Transverse colon (tissue), 4 donors: ENCODE results near the gene RSPH3. TPM values are rescaled to one million over a fixed set of nuclear protein-coding genes. Genes with fewer than 3 reads are reported as not detected.

Experiments used
- DNase-seq: peaks from one replicate; pipeline ENCODE4 v3.0.0-alpha.2; 2019
- H3K27ac ChIP-seq, 4 donors: fragments of 200-600 bp; sonication (generic); 2 replicates each; pipeline ENCODE4 v1.5.1; 2016 to 2018; ENCODE audit warnings: inconsistent platforms in 4 of 4
- H3K27me3 ChIP-seq: fragments of 200-600 bp; sonication (generic); 2 replicates; pipeline ENCODE4 v1.5.1; 2017; ENCODE audit warnings: inconsistent platforms
- H3K36me3 ChIP-seq, 4 donors: fragments of 200-600 bp; sonication (generic); 2 replicates each; pipeline ENCODE4 v1.5.1; 2017 to 2019; ENCODE audit warnings: inconsistent platforms in 4 of 4
- H3K4me1 ChIP-seq, 4 donors: fragments of 200-600 bp; sonication (generic); 2 replicates each; pipeline ENCODE4 v1.5.1; 2017 to 2020; ENCODE audit warnings: inconsistent platforms in 4 of 4
- H3K4me3 ChIP-seq, 4 donors: fragments of 200-600 bp; sonication (generic); 1 replicate in 1 of 4; 2 replicates in 3 of 4; pipeline versions ENCODE4 v1.5.1 to v1.6.1; 2017 to 2019; ENCODE audit warnings: inconsistent platforms in 4 of 4
- H3K9me3 ChIP-seq, 2 donors: fragments of 200-600 bp; sonication (generic); 2 replicates each; pipeline ENCODE4 v1.5.1; 2017 to 2019; ENCODE audit warnings: inconsistent platforms in 2 of 2
- EP300 ChIP-seq: sonication (generic); formaldehyde crosslinking; IDR thresholded peaks from one replicate; pipeline ENCODE4 v1.6.1; 2017; ENCODE audit warnings: antibody characterized with exemption, low read depth
- POLR2A ChIP-seq: fragments of 450-650 bp; IDR thresholded peaks from one replicate; pipeline ENCODE4 v1.6.1; 2016; ENCODE audit warnings: antibody characterized with exemption, mild to moderate bottlenecking, moderate library complexity
- POLR2AphosphoS5 ChIP-seq, 3 donors: sonication (generic); formaldehyde crosslinking; IDR thresholded peaks; one replicate each; pipeline ENCODE4 v1.6.1; 2016; ENCODE audit warnings: antibody characterized with exemption in 3 of 3
- WGBS, 2 donors: methylation state at CpG; one replicate each; pipeline ENCODE4 v1.1.5; 2018; ENCODE audit warnings: low coverage in 1 of 2; 5-methylcytosine and 5-hydroxymethylcytosine counted together
- in situ Hi-C, 4 donors: fragments of 200-750 bp; cut with MboI; loops; one replicate each; pipeline versions ENCODE4 v1.15.0 to v1.15.1; 2017; ENCODE audit warnings: low sequenced_read_pairs in 3 of 4, low pct_ligation_motif_present in 1 of 4, low pct_unique_long_range_greater_than_20kb in 1 of 4
- intact Hi-C: fragments of 100-400 bp; cut with DNase I; formaldehyde crosslinking; loops from one replicate; pipeline ENCODE4 v1.15.1; 2023; ENCODE audit warnings: low total_unique reads
- total RNA-seq, 4 donors: library from RNA; depleted of rRNA; stranded (reverse); fragments of >200 nt; gene quantifications; one replicate each; pipeline ENCODE4 v1.1.0, GENCODE V29; 2016
- TF ChIP-seq, protein P1 (sequence below), 5 experiments: fragments of 200-600 bp in 3 of 5; fragments of 450-650 bp in 2 of 5; sonication (generic) in 3 of 5; IDR thresholded peaks; 1 replicate in 2 of 5; 2 replicates in 3 of 5; pipeline ENCODE4 v1.5.1; 2016 to 2017; ENCODE audit warnings: antibody characterized with exemption in 5 of 5, inconsistent platforms in 3 of 5, mild to moderate bottlenecking in 2 of 5, moderate library complexity in 1 of 5

The RSPH3 gene
- total RNA-seq, 4 donors from 2014 or later: 13.3 to 24.1 (median 23.5) TPM

DNA sequence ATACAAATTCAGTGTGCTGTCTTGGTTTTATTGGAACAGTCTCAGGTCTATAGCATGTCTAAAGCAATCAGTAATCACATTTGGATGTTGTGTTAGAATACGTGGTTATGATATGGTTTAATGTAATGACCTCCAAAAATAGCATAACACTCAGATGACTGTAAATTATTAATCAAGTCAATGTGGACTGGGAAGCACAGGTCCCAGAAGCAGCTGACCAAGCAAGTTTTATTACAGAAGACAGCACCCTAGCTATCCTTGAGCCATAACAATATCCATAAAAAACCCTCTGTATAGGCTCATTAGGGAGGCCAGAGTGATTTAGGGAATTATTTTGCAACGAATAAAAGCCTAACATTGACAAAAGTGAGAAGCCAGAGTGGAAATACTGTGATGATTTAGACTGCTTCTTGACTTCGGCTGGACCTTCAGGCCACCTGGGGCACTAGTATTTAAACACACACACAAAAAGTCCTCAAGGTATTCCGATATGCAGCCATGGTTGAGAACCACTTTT, 66.9 kb downstream of the RSPH3 start:
- Histone ChIP-seq H3K27ac (peak overlapping the region in 1 of 4 donors; percentile 4), H3K9me3 (no peaks in the 10 kb centered on the region), H3K4me1 (peaks cover 0 to 4% (median 1%) of the 10 kb centered on the region in 4 donors), H3K27me3 (no peaks in the 10 kb centered on the region), H3K4me3 (no peak overlapping the region), H3K36me3 (no peaks in the 10 kb centered on the region)
- WGBS, 2 donors: 50 to 59% methylated on average over 2 to 4 of the region's 4 CpGs
- DNase-seq: no peak
- intact Hi-C loops: no loop called here
- TF ChIP-seq, protein P1, sequence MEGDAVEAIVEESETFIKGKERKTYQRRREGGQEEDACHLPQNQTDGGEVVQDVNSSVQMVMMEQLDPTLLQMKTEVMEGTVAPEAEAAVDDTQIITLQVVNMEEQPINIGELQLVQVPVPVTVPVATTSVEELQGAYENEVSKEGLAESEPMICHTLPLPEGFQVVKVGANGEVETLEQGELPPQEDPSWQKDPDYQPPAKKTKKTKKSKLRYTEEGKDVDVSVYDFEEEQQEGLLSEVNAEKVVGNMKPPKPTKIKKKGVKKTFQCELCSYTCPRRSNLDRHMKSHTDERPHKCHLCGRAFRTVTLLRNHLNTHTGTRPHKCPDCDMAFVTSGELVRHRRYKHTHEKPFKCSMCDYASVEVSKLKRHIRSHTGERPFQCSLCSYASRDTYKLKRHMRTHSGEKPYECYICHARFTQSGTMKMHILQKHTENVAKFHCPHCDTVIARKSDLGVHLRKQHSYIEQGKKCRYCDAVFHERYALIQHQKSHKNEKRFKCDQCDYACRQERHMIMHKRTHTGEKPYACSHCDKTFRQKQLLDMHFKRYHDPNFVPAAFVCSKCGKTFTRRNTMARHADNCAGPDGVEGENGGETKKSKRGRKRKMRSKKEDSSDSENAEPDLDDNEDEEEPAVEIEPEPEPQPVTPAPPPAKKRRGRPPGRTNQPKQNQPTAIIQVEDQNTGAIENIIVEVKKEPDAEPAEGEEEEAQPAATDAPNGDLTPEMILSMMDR (IDR thresholded peaks at IDR 0.05): no peak
- TF ChIP-seq POLR2A (no peak), POLR2AphosphoS5 (IDR thresholded peaks at IDR 0.05) (no peak), EP300 (no peak)
- in situ Hi-C loops: no loop called here

DNA sequence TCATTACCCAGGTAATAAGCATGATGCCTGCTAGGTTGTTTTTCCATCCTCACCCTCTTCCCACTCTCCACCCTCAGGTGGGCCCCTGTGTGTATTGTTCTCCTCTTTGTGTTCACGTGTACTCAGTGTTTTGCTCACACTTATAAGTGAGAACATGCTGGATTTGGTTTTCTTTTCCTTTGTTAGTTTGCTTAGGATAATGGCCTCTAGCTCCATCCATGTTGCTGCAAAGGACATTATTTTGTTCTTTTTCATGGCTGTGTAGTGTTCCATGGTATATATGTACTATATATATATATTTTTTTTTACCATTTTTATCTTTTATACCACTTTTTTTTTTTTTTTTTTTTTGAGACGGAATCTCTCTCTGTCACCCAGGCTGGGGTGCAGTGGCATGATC, 71.9 kb downstream of the RSPH3 start:
- Histone ChIP-seq H3K9me3 (no peaks in the 10 kb centered on the region), H3K27ac (no peak overlapping the region), H3K36me3 (no peaks in the 10 kb centered on the region), H3K4me3 (no peak overlapping the region), H3K4me1 (peaks cover 0 to 3% (median 0%) of the 10 kb centered on the region in 4 donors), H3K27me3 (no peaks in the 10 kb centered on the region)
- no peak for TF ChIP-seq POLR2AphosphoS5 (IDR thresholded peaks at IDR 0.05)
- TF ChIP-seq, protein P1 (IDR thresholded peaks at IDR 0.05): no peak
- no peak for TF ChIP-seq POLR2A
- no peak for TF ChIP-seq EP300
- in situ Hi-C loops (no loop called here), intact Hi-C loops (no loop called here)
- 100% methylated on average over 2 of the region's 2 CpGs for WGBS, 2 donors
- DNase-seq: no peak

DNA sequence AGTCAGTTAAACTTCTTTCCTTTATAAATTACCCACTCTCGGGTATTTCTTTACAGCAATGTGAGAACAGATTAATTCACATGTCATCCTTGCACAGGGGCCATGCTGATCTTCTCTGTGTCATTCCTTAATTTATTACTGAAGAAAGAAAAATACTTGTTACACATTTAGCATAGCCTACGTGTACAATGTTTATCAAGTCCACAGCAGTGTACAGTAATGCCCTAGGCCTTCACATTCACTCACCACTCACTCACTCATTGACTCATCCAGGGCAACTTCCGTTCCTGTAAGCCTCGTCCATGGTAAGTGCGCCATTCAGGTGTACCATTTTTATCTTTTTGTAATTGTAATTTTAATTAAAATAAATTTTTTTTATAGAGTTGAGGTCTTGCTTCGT, 73.6 kb downstream of the RSPH3 start:
- Histone ChIP-seq H3K4me3 (no peak overlapping the region), H3K27ac (no peak overlapping the region), H3K9me3 (no peaks in the 10 kb centered on the region), H3K4me1 (peaks cover 0 to 3% (median 0%) of the 10 kb centered on the region in 4 donors), H3K36me3 (no peaks in the 10 kb centered on the region), H3K27me3 (no peaks in the 10 kb centered on the region)
- 86 to 88% methylated on average over 6 of the region's 6 CpGs for WGBS, 2 donors
- in situ Hi-C loops (no loop called here), intact Hi-C loops (no loop called here)
- DNase-seq: no peak
- no peak for TF ChIP-seq POLR2AphosphoS5 (IDR thresholded peaks at IDR 0.05)
- no peak for TF ChIP-seq POLR2A

DNA sequence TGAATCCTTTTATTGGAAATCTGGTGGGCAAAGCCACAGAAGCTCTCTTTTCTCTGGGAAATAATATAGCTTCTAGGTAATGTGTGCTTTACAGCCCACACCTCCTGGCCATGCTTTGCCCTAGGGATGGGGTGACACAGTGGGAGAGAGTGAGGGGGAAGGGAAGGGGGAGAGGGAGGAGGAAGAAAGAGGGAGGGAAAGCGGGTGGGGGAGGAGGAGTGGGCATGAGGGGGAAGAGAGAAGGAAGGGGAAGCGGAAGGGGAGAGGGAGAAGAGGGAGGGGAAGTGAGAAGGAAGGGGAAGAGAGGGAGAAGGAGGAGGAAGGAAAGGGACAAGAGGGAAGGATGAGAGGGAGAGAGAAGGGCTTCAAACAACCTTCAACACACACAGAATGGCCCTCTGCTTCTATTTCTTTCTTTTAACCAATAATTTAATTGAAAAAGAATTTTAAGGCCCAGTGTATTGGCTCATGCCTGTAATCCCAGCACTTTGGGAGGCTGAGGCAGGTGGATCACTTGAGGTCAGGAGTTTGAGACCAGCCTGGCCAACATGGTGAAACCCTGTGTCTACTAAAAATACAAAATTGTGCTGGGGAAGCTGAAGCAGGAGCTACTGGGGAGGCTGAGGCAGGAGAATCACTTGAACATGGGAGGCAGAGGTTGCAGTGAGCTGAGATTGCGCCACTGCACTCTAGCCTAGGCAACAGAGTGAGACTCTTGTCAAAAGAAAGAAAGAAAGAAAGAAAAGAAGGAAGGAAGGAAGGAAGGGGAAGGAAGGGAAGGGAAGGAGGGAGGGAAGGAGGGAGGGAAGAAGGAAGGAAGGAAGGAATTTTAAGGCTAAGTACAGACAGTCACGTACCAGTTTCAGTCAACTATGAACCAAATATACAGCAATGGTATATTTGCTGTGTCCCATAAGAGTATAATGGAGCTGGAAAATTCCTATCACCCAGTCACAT, 75.2 kb downstream of the RSPH3 start:
- Histone ChIP-seq H3K36me3 (no peaks in the 10 kb centered on the region), H3K27ac (peak overlapping the region; percentile 1 to 59 (median 51)), H3K4me3 (no peak overlapping the region), H3K27me3 (no peaks in the 10 kb centered on the region), H3K4me1 (peaks cover 0 to 3% (median 0%) of the 10 kb centered on the region in 4 donors), H3K9me3 (no peaks in the 10 kb centered on the region)
- DNase-seq: no peak
- no peak for TF ChIP-seq POLR2AphosphoS5 (IDR thresholded peaks at IDR 0.05)
- no peak for TF ChIP-seq EP300
- TF ChIP-seq POLR2A: no peak
- TF ChIP-seq, protein P1 (IDR thresholded peaks at IDR 0.05): no peak
- WGBS, 2 donors: 79 to 85% methylated on average over 2 to 4 of the region's 4 CpGs
- in situ Hi-C loops: no loop called here
- intact Hi-C loops: loop anchor here (5.0 kb wide), 1 partner anchor 507 kb away; no protein-coding TSS in a partner anchor
